CD4-positive, alpha-beta T cell treated with Interferon alpha-2 for 1 hour (primary cell): Measurements from ENCODE around the gene GSTM1.
"Not testable (repeated sequence)": the region's sequence is repeated elsewhere in the genome, so short reads cannot be mapped to it uniquely, and the experiment has no call there.

Experiments used
- DNase-seq, 2 donors: peaks; one replicate each; pipeline ENCODE4 v3.0.0-alpha.2; 2020 to 2022

The GSTM1 gene

GRCh38 chr1:109660691-109661026 is 27.0 kb upstream of the GSTM1 start:
- not testable (repeated sequence) for DNase-seq

GRCh38 chr1:109661391-109661790 is 26.2 kb upstream of the GSTM1 start:
- no peak for DNase-seq

DNA sequence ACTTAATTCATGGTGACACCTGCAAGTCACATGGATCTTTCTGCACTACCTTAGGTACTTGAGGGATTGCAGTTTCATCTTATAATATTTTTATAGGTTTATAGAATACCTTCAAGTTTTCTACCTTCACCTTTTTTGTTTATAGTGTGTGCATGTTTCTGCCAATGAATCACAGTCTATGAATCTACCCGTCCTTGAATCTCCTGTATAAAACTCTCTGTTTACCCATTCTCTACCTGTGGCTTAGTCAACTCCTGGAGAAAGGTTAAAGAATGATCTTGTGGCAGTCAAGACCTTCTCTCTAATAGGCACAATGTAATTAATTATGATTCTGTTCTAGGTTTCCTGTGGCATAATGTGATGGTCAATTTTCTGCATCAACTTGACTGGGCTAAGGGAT is 22.9 kb upstream of the GSTM1 start:
- no peak for DNase-seq

DNA sequence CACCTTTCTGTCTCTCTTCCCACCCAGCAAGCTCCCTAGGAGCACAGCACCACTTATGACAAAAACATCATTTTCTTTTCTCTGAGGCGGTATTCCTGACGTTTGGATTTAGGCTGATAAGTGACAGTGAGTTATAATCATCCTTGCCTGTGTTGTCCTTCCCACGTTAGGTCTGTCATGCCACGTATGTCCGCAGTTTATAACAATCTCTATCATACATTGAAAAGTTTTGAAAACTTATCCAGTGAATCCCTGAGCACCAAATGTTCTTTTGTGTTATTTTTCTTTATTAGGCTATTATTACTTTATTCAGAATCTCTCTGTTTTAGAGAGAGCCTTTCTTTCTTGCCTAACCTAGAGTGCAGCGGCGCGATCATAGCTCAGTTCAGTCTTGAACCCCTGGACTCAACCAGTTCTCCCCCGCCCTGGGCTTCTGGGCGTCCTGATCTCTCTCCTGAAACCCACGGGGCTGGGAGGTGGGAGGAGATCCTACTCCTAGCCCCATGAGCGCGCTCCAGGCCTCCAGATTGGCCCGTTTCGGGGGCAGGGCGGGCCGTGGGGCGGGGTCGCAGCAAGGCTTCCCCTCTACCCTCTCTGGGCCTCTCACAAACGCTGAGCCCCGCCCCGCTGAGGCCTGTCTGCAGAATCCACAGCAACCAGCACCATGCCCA is 20.0 kb upstream of the GSTM1 start, which contains the start of gene GSTM2:
GSTM2 (plus strand) TSS at position 606 of the 671 bp plus-strand sequence; CDS start at position 665, 59 bp downstream.
- DNase-seq: peak; percentile 76 to 77

DNA sequence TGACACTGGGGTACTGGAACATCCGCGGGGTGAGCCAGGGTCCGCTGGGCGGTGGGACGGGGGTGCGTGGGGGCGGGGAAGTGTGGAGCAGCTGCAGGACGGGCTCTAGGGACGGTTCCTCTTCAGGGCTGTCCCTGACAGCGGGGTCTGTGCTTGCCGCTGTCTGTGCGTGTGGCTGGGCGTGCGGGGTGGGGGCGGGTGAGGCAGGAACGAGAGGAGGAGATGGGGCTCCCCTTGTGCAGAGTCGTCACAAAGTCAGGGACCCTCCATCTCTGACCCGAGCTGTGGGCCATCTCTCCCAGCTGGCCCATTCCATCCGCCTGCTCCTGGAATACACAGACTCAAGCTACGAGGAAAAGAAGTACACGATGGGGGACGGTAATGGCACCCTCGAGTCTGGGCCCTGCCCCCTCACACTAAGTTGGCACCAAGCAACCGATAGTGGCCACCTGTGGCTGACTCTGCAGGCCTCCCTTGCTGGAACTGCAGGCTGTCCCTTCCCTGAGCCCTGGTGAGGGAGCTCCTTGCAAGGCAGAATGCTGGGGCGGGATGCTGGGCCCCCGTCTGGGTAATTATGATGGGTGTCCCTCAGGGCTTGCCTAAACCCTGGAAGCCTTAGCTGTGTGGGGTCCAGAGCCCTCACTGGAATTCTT is 19.4 kb upstream of the GSTM1 start:
- no peak for DNase-seq

- DNase-seq: peak in 1 of 2 donors; percentile 15
These were observed 18.2 kb upstream of the GSTM1 start for GRCh38 chr1:109669246-109669948.

DNA sequence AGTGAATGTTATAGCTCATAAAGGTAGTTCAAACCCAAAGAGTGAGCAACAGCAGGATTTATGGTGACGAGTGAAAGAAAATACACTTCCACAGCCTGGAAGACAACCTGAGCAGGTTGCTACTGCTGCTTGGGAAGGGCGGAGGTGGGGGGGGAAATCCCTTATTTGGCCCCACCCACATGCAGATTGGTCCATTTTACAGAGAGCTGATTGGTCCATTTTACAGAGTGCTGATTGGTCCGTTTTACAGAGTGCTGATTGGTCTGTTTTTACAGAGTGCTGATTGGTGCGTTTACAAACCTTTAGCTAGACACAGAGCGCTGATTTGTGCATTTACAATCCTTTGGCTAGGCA is 17.7 kb upstream of the GSTM1 start:
- peak in 1 of 2 donors; percentile 14 for DNase-seq

- DNase-seq: no peak
These were observed 16.6 kb upstream of the GSTM1 start for GRCh38 chr1:109671067-109671466.

- not testable (repeated sequence) for DNase-seq
These were observed 13.8 kb upstream of the GSTM1 start for GRCh38 chr1:109673861-109674260.

GRCh38 chr1:109676683-109677381 is 10.8 kb upstream of the GSTM1 start:
- DNase-seq: not testable (repeated sequence)

GRCh38 chr1:109677459-109677858 is 10.2 kb upstream of the GSTM1 start:
- no peak for DNase-seq

DNA sequence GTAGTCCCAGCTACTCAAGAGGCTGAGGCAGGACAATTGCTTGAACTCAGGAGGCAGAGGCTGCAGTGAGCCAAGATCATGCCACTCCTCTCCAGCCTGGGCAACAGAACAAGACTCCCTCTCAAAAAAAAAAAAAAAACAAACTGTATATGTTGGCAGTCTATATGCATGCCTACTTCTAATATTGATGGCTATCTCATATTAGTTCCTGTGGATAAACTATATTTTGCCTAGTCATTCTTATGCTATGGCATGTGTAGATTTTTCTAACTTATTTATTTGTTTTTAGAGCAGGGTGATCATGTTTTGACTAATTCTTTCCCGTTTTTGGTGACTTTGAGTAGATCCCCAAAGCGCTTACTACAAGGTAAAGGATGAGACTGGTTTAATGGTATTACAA is 9.0 kb upstream of the GSTM1 start:
- not testable (repeated sequence) for DNase-seq

DNA sequence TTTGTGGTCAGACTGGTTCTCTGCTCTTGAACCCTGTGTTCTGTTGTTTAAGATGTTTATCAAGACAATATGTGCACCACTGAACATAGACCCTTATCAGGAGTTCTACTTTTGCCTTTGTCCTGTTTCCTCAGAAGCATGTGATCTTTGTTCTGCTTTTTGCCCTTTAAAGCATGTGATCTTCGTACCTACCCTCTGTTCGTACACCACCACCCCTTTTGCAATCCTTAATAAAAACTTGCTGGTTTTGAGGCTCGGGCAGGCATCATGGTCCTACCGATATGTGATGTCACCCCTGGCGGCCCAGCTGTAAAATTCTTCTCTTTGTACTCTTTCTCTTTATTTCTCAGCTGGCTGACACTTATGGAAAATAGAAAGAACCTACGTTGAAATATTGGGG is 2.8 kb upstream of the GSTM1 start:
- not testable (repeated sequence) for DNase-seq

- not testable (repeated sequence) for DNase-seq
These were observed 2.2 kb upstream of the GSTM1 start for GRCh38 chr1:109685399-109685798.

GRCh38 chr1:109685890-109686289 is 1.7 kb upstream of the GSTM1 start:
- DNase-seq: not testable (repeated sequence)

DNA sequence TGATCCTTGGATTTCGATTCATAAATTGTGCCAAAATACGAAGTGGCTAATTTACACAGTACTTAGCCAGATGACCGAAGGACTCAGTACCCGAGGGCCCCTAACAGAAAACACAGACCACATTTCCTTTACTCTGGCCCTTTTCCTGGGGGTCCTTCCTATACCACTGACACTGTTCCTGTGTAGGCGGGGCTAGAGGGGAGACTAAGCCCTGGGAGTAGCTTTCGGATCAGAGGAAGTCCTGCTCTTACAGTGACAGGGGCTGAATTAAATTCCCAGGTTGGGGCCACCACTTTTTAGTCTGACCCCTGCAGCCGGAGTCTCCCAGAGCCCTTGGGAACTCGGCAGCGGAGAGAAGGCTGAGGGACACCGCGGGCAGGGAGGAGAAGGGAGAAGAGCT is 508 bp upstream of the GSTM1 start:
- DNase-seq: not testable (repeated sequence)

DNA sequence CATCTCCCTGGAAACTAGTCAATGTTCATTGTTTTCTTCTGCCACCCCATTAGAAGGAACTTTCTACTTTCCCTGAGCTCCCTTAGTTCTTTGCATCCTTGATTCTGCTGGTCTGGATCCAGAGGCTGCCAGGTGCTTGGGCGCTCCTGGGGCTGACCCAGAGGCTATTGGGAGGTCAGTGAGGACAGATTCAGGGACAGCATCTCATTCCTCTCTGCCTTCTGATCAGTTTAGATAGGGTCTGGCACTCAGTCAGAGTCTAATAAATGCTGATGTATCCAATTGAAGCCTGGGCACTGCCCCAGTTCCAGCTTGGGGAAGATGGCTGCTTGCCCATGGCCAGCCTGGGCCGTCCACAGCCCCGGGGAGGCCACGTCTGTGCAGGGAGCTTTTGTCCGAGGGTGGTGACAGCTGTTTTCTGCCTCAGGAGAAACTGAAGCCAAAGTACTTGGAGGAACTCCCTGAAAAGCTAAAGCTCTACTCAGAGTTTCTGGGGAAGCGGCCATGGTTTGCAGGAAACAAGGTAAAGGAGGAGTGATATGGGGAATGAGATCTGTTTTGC is 2.3 kb downstream of the GSTM1 start:
- DNase-seq: no peak

- no peak for DNase-seq
These were observed 4.1 kb downstream of the GSTM1 start for GRCh38 chr1:109691759-109692158.

DNA sequence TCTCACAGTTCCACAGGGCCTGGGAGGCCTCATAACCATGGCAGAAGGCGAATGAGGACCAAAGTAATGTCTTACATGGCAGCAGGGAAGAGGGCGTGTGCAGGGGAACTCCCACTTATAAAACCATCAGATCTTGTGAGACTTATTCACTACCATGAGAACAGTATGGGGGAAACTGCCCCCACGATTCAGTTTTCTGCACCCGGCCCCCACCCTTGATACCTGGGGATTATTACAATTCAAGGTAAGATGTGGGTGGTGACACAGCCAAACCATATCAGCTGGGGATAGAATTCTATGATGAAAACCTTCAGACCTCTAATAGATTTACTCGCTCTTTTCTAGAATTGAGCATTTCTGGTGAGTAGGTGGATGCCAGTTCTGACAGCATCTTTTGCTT is 6.8 kb downstream of the GSTM1 start:
- DNase-seq: not testable (repeated sequence)

DNA sequence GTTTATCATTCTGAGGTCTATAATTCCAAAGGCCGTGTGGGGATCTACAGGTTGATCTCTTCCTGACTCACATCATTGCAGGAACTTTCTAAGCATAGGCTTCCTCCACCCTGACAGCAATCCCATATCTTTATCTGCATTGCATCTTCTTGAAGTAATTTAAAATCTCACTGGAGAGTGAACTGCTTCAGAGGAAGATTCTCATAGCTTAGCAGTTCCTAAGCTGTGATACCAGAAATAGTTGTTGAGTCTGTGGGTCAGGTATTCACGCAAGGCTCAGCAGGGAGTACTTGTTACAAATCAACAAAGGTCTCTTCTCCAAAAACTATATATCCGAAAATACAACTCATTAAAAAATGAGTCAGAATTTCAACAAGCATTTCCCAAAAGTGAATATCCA is 7.5 kb downstream of the GSTM1 start:
- not testable (repeated sequence) for DNase-seq

GRCh38 chr1:109697066-109697465 is 9.4 kb downstream of the GSTM1 start:
- DNase-seq: no peak

DNA sequence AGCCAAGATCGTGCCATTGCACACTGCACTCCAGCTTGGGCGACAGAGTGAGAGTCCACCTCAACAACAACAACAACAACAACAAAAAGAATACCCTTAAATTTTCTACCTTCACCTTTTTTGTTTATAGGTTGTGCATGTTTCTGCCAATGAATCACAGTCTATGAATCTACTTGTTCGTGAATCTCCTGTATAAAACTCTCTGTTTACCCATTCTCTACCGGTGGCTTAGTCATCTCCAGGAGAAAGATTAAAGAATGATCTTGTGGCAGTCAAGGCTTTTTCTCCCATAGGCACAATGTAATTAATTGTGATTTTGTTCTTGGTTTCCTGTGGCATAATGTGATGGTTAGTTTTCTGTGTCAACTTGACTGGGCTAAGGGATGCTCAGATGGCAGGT is 10.2 kb downstream of the GSTM1 start:
- not testable (repeated sequence) for DNase-seq

DNA sequence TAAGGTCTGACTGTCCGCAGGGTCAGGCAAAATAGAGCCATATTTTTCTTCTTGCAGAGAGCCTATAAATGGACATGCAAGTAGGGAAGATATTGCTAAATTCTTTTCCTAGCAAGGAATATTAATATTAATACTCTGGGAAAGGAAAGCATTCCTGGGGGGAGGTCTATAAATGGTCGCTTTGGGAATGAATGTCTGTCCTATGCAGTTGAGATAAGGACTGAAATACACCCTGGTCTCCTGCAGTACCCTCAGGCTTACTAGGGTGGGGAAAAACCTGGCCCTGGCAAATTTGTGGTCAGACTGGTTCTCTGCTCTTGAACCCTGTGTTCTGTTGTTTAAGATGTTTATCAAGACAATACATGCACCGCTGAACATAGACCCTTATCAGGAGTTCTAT is 15.3 kb downstream of the GSTM1 start:
- DNase-seq: not testable (repeated sequence)
